Mucosa of stomach (tissue), 1 donor: ENCODE results near the gene ABHD12.

Experiments used
- H3K27me3 ChIP-seq: one replicate; pipeline ENCODE4 v1.7.0; 2013; ENCODE audit warnings: mild to moderate bottlenecking, low read length; ENCODE audit not compliant: control insufficient read depth, insufficient read depth
- H3K36me3 ChIP-seq: one replicate; pipeline ENCODE4 v1.7.0; 2013; ENCODE audit warnings: low read length; ENCODE audit not compliant: control insufficient read depth, insufficient read depth
- H3K4me1 ChIP-seq: one replicate; pipeline ENCODE4 v1.7.0; 2013; ENCODE audit warnings: mild to moderate bottlenecking, low read length; ENCODE audit not compliant: control insufficient read depth, insufficient read depth
- H3K4me3 ChIP-seq: one replicate; pipeline ENCODE4 v1.7.0; 2013; ENCODE audit warnings: low read length
- H3K9ac ChIP-seq: one replicate; pipeline ENCODE4 v1.7.0; 2013; ENCODE audit warnings: mild to moderate bottlenecking, low read length, moderate library complexity
- H3K9me3 ChIP-seq: one replicate; pipeline ENCODE4 v1.7.0; 2013; ENCODE audit warnings: mild to moderate bottlenecking, low read length, moderate library complexity; ENCODE audit not compliant: control insufficient read depth
- donor health status: Pancreatic carcinoma.

Gene ABHD12

GRCh38 chr20:25293507-25293906 is 97.1 kb downstream of the ABHD12 start:
- Histone ChIP-seq H3K9ac (no peak overlapping the region), H3K27me3 (no peaks in the 10 kb centered on the region), H3K36me3 (peaks cover 19% of the 10 kb centered on the region), H3K4me3 (no peak overlapping the region), H3K9me3 (no peaks in the 10 kb centered on the region), H3K4me1 (peaks cover 24% of the 10 kb centered on the region)

- peaks cover 24% of the 10 kb centered on the region for H3K4me1 ChIP-seq
- peaks cover 12% of the 10 kb centered on the region for H3K36me3 ChIP-seq
These were observed 98.3 kb downstream of the ABHD12 start for GRCh38 chr20:25292176-25292891.

GRCh38 chr20:25291432-25292133 is 99.1 kb downstream of the ABHD12 start:
- Histone ChIP-seq H3K36me3 (peaks cover 11% of the 10 kb centered on the region), H3K9me3 (no peaks in the 10 kb centered on the region), H3K9ac (no peak overlapping the region), H3K4me1 (peaks cover 18% of the 10 kb centered on the region), H3K4me3 (no peak overlapping the region), H3K27me3 (no peaks in the 10 kb centered on the region)

More at GRCh38 chr20:25292176-25292891, 98.3 kb downstream of the ABHD12 start:
- Histone ChIP-seq H3K4me3 (no peak overlapping the region), H3K9ac (no peak overlapping the region), H3K9me3 (no peaks in the 10 kb centered on the region), H3K27me3 (no peaks in the 10 kb centered on the region)

GRCh38 chr20:25290646-25291431 is 99.8 kb downstream of the ABHD12 start:
- no peaks in the 10 kb centered on the region for H3K27me3 ChIP-seq
- H3K4me1 ChIP-seq: peaks cover 11% of the 10 kb centered on the region
- H3K36me3 ChIP-seq: peaks cover 7% of the 10 kb centered on the region
- no peak overlapping the region for H3K4me3 ChIP-seq
- no peaks in the 10 kb centered on the region for H3K9me3 ChIP-seq
- no peak overlapping the region for H3K9ac ChIP-seq

DNA sequence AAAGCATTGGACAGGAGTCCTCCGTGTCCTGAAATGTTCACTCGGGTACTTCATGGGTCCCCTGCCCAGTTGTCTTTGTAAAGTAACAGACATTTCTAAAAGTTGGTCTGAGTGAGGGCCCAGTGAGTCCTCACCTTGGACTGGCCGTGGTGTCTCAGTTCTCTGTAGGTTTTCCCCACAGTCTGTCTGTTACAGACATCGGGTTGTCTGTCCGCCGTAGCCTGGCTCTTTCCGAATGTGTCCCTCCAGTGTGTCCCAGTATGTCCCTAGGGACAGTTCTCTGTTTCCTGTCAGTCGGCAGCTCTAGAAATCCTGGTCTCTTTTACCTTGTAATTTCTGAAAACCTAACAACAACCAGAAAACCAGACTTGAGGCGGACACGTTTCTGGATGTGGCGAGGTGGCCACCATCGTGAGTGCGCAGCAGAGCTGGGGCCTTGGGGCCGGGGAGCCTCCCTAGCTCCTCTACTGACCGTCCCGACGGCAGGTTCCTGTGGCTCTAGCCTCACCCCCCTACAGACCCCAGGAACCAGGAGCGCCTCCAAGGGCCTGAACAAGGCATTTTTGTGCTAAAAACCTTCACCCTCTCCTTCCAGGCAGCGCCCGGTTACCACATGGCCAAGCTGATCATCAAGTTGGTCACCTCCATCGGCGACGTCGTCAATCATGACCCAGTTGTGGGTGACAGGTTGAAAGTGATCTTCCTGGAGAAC is 100.6 kb downstream of the ABHD12 start:
- Histone ChIP-seq H3K4me3 (no peak overlapping the region), H3K4me1 (peaks cover 3% of the 10 kb centered on the region), H3K36me3 (peaks cover 4% of the 10 kb centered on the region), H3K9me3 (no peaks in the 10 kb centered on the region), H3K27me3 (no peaks in the 10 kb centered on the region), H3K9ac (no peak overlapping the region)

DNA sequence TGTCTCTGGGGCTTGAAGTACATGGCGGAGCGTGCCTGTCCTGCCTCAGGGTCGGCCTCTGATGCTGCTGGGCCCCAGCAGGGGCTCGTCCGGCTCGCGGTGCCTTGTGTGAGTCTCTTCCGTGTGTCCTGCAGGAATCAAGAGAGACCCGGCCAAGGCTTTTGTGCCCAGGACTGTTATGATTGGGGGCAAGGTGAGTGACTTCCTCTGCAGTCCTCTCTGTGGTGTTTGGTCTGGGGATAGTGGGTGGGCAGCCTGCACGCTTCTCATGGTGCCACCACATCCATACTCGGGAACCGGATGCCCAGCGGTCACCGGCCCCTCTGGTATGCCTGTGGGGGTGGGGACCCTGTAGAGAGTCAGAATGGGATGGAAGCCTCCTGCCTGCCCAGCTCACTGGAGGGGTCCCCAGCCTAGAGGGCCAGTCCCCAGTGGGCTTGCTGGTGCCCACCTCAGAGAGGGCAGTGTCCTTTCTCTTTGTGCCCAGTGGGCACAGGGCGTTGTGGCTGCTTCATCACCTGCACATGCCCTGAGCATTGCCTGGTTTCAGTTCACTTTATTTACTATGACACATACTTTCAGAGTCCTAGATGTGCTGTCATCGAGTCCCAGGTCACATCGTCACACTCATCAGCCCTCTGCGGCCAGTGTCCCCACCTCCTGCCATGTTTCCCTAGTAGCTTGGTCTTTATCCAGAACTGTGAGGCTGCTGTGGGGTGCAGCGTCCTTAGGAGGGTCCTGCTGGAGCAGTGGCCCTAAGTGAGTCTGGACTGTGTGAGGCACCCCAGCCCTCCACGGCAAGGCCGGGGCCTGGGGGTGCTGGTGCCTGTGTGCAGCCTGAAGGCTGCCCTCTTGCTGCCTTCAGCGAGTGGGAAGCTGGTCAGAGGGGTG is 102.1 kb downstream of the ABHD12 start:
- Histone ChIP-seq H3K27me3 (no peaks in the 10 kb centered on the region), H3K9me3 (no peaks in the 10 kb centered on the region), H3K4me3 (no peak overlapping the region), H3K36me3 (peaks cover 11% of the 10 kb centered on the region), H3K4me1 (no peaks in the 10 kb centered on the region), H3K9ac (no peak overlapping the region)

DNA sequence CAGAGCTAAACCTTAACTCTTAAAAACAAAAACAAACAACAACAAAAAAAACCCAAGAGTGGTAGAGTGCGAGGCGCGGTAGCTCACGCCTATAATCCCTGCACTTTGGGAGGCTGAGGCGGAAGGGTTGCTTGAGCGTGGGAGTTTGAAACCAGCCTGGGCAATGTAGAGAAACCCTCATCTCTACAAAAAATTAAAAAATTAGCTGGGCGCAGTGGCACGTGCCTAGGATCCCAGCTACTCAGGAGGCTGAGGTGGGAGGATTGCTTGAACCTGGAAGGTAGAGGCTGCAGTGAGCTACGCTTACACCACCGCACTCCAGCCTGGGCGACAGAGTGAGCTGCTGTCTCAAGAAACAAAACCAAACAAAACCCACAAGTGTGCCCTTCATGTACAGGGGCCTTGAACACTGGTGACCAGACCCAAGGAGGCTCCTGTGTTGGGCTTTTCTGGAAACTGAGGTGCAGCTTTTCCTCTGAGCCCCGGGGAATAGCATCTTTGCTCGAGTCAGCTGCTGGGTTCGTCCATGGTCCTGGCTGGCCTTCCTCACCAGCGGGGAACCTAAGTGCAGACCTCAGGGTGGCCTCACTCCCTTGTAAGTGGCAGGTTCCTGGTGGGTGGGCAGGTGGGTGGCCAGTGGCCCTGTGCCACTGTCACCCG is 102.9 kb downstream of the ABHD12 start:
- no peaks in the 10 kb centered on the region for H3K4me1 ChIP-seq
- peaks cover 11% of the 10 kb centered on the region for H3K36me3 ChIP-seq

GRCh38 chr20:25286917-25287316 is 103.7 kb downstream of the ABHD12 start:
- Histone ChIP-seq H3K4me1 (no peaks in the 10 kb centered on the region), H3K9me3 (no peaks in the 10 kb centered on the region), H3K4me3 (no peak overlapping the region), H3K27me3 (no peaks in the 10 kb centered on the region), H3K9ac (no peak overlapping the region), H3K36me3 (peaks cover 13% of the 10 kb centered on the region)

More for the DNA sequence above, 102.9 kb downstream of the ABHD12 start:
- no peak overlapping the region for H3K4me3 ChIP-seq
- H3K9ac ChIP-seq: no peak overlapping the region
- no peaks in the 10 kb centered on the region for H3K27me3 ChIP-seq
- H3K9me3 ChIP-seq: no peaks in the 10 kb centered on the region

DNA sequence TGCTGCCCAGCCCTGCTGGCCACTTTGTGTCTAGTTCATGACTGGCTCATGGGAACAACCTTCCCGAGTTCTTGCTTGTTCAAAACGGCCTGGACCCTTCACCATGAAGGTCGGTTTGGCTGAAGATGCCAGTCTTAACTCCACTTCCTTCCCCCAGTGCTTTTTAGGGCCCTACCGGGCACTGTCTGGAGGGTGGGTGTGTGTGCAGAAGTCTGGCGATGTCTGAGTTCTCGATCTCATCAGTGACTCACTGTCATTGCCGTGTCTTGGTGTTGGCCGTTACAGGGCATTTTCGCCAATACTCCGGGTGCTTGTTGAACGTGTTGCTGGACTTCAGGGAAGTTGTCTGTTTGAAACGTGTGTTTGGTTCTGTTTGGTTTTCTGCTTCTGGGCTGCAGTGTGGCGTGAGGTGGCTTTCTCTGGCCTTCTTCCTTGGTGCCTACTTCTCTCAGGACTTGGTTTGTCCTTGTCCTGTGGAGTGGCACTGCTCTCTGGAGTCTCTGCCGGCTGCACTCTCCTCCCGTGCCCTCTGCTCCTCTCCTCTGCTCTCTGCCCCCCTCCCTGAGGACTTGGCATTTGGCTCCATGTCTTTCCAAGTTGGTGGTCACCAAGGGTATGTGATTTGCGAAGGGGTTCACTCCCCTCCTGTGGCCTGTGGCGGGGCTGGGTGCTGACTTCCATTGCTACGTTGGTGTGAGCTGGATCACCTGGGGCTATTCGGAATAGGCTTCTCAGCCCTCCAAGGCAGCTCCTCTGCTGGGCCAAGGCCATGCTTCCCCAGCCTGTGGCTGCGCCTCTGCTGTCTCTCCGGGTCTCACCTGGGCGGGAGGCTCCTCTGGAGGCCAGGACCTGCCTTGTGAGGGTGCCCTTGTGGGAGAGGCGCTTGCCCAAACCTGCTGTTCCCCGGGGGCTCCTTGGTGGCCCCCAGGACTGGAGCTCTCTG is 104.5 kb downstream of the ABHD12 start:
- Histone ChIP-seq H3K9me3 (no peaks in the 10 kb centered on the region), H3K36me3 (peaks cover 13% of the 10 kb centered on the region), H3K27me3 (no peaks in the 10 kb centered on the region), H3K9ac (no peak overlapping the region), H3K4me1 (no peaks in the 10 kb centered on the region), H3K4me3 (no peak overlapping the region)

GRCh38 chr20:25285091-25285647 is 105.5 kb downstream of the ABHD12 start:
- H3K4me1 ChIP-seq: no peaks in the 10 kb centered on the region
- H3K27me3 ChIP-seq: no peaks in the 10 kb centered on the region
- no peaks in the 10 kb centered on the region for H3K9me3 ChIP-seq
- peaks cover 13% of the 10 kb centered on the region for H3K36me3 ChIP-seq
- H3K9ac ChIP-seq: no peak overlapping the region
- H3K4me3 ChIP-seq: no peak overlapping the region
